Lung (tissue), 12 donors: ENCODE measurements around the gene SAMD4A. TPM values are rescaled to one million over a fixed set of nuclear protein-coding genes. Genes with fewer than 3 reads are reported as not detected.

Source experiments
- ATAC-seq: fragments of 200-7000 bp; cut with Tn5 transposase; one replicate; pipeline ENCODE4 v1.9.1; 2020; ENCODE audit warnings: moderate number of reproducible peaks; ENCODE audit not compliant: insufficient read depth, low FRiP score
- DNase-seq, 3 donors: peaks; one replicate each; pipeline ENCODE4 v3.0.0-alpha.2; 2013 to 2017
- H3K27ac ChIP-seq, 2 donors: one replicate each; pipeline ENCODE4 v1.5.1; 2013; ENCODE audit warnings: mild to moderate bottlenecking in 2 of 2, moderate library complexity in 2 of 2, control low read depth in 1 of 2, inconsistent platforms in 1 of 2, low read depth in 1 of 2, low read length in 1 of 2
- H3K27me3 ChIP-seq, 3 donors: one replicate each; pipeline ENCODE4 v1.5.1; 2013; ENCODE audit warnings: low read length in 2 of 3; ENCODE audit not compliant: control insufficient read depth in 3 of 3, insufficient read depth in 3 of 3
- H3K36me3 ChIP-seq, 4 donors: one replicate each; pipeline ENCODE4 v1.5.1; 2013; ENCODE audit warnings: low read length in 4 of 4, mild to moderate bottlenecking in 1 of 4, moderate library complexity in 1 of 4; ENCODE audit not compliant: control insufficient read depth in 4 of 4, insufficient read depth in 4 of 4
- H3K4me1 ChIP-seq, 5 donors: one replicate each; pipeline ENCODE4 v1.5.1; 2013; ENCODE audit warnings: low read length in 5 of 5, mild to moderate bottlenecking in 2 of 5, moderate library complexity in 1 of 5; ENCODE audit not compliant: control insufficient read depth in 5 of 5, insufficient read depth in 5 of 5
- H3K4me3 ChIP-seq: one replicate; pipeline ENCODE4 v1.5.1; 2013; ENCODE audit warnings: mild to moderate bottlenecking, control low read depth, moderate library complexity
- H3K9ac ChIP-seq, 2 donors: one replicate each; pipeline ENCODE4 v1.5.1; 2013; ENCODE audit warnings: low read length in 2 of 2, control low read depth in 1 of 2; ENCODE audit not compliant: insufficient read depth in 1 of 2
- H3K9me3 ChIP-seq, 4 donors: one replicate each; pipeline ENCODE4 v1.5.1; 2013; ENCODE audit warnings: low read length in 3 of 4, mild to moderate bottlenecking in 1 of 4, moderate library complexity in 1 of 4; ENCODE audit not compliant: control insufficient read depth in 4 of 4, insufficient read depth in 3 of 4
- CTCF ChIP-seq: IDR thresholded peaks from 2 replicates; pipeline ENCODE4 v1.5.1; 2012; ENCODE audit warnings: mild to moderate bottlenecking; ENCODE audit errors: control extremely low read depth, extremely low read depth
- WGBS, 2 donors: extraction: QIAGEN DNeasy Blood & Tissue Kit; methylation state at CpG; one replicate each; pipeline ENCODE4 v1.1.7; 2013; 5-methylcytosine and 5-hydroxymethylcytosine counted together
- polyA plus RNA-seq, 2 donors: library from polyadenylated mRNA; stranded (reverse); fragments of 200-250 nt; gene quantifications; one replicate each; pipeline ENCODE4 v1.2.1, GENCODE V29; 2013
- total RNA-seq, 2 donors: library from RNA; depleted of rRNA in 1 of 2; stranded (reverse); fragments of >200 nt in 1 of 2; gene quantifications; one replicate each; pipeline ENCODE4 v1.2.1, GENCODE V29; 2014 to 2021
- donor health status: control.
- donor health status: control.
- donor health status: Bipolar disorder and iron deficiency.
- donor health status: healthy.
- donor health status: DM: yes; HTN: yes; CAD: no.

SAMD4A gene
- total and polyA plus RNA-seq, 4 donors: 5.8 to 26.6 (median 16.2) TPM

- WGBS, 2 donors: 94 to 95% methylated on average over 2 of the region's 2 CpGs
- H3K9me3 ChIP-seq: no peaks in the 10 kb centered on the region
Measured at GRCh38 chr14:54554401-54554800, 12.5 kb upstream of the SAMD4A start.

GRCh38 chr14:54555651-54556050 lies 11.3 kb upstream of the SAMD4A start:
- DNase-seq (no peak), ATAC-seq (no peak)
- no peak overlapping the region for H3K9ac ChIP-seq
- TF ChIP-seq CTCF: no peak
- 88 to 98% methylated on average over 2 of the region's 2 CpGs for WGBS, 2 donors
- no peak overlapping the region for H3K27ac ChIP-seq
- H3K4me1 ChIP-seq: no peaks in the 10 kb centered on the region
- H3K4me3 ChIP-seq: no peak overlapping the region
- no peaks in the 10 kb centered on the region for H3K9me3 ChIP-seq
- H3K27me3 ChIP-seq: no peaks in the 10 kb centered on the region
- no peaks in the 10 kb centered on the region for H3K36me3 ChIP-seq

More at GRCh38 chr14:54554401-54554800, 12.5 kb upstream of the SAMD4A start:
- Histone ChIP-seq H3K27ac (no peak overlapping the region), H3K4me3 (no peak overlapping the region), H3K36me3 (no peaks in the 10 kb centered on the region), H3K4me1 (no peaks in the 10 kb centered on the region), H3K27me3 (no peaks in the 10 kb centered on the region), H3K9ac (no peak overlapping the region)
- no peak for TF ChIP-seq CTCF
- ATAC-seq (no peak), DNase-seq (no peak)

- Histone ChIP-seq H3K9ac (no peak overlapping the region), H3K4me1 (no peaks in the 10 kb centered on the region), H3K27me3 (no peaks in the 10 kb centered on the region), H3K27ac (no peak overlapping the region), H3K36me3 (no peaks in the 10 kb centered on the region), H3K9me3 (no peaks in the 10 kb centered on the region), H3K4me3 (no peak overlapping the region)
- no peak for TF ChIP-seq CTCF
- ATAC-seq (no peak), DNase-seq (no peak)
- 79 to 86% methylated on average over 9 of the region's 9 CpGs for WGBS, 2 donors
Measured at GRCh38 chr14:54556535-54556934, 10.4 kb upstream of the SAMD4A start.

GRCh38 chr14:54562334-54562733 lies 4.6 kb upstream of the SAMD4A start:
- Histone ChIP-seq H3K4me1 (peaks cover 0 to 15% (median 0%) of the 10 kb centered on the region in 5 donors), H3K27ac (no peak overlapping the region), H3K9me3 (no peaks in the 10 kb centered on the region), H3K36me3 (no peaks in the 10 kb centered on the region), H3K4me3 (no peak overlapping the region), H3K9ac (no peak overlapping the region), H3K27me3 (peaks cover 0 to 4% (median 0%) of the 10 kb centered on the region in 3 donors)
- no peak for TF ChIP-seq CTCF
- DNase-seq (no peak), ATAC-seq (no peak)
- WGBS, 2 donors: 56 to 60% methylated on average over 5 of the region's 5 CpGs
